ENCODE data around the gene DBR1.

DNA sequence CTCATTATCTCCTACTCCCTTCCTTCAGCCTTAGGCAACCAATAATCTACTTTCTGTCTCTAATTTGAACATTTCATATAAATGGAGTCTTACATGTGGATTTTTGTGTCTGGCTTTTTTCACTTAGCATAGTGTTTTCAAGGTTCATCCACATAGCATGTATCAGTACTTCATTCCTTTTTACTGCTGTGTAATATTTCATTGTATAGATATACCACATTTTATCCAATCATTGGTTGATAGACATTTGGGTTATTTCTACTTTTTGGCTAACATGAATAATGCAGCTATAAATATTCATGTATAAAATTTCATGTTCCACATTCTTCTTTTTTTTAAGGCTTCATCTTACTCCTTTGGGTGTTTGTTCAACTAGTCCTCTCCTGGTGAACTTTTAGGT lies 20.2 kb downstream of the DBR1 start:
- TF ChIP-seq, protein P1, sequence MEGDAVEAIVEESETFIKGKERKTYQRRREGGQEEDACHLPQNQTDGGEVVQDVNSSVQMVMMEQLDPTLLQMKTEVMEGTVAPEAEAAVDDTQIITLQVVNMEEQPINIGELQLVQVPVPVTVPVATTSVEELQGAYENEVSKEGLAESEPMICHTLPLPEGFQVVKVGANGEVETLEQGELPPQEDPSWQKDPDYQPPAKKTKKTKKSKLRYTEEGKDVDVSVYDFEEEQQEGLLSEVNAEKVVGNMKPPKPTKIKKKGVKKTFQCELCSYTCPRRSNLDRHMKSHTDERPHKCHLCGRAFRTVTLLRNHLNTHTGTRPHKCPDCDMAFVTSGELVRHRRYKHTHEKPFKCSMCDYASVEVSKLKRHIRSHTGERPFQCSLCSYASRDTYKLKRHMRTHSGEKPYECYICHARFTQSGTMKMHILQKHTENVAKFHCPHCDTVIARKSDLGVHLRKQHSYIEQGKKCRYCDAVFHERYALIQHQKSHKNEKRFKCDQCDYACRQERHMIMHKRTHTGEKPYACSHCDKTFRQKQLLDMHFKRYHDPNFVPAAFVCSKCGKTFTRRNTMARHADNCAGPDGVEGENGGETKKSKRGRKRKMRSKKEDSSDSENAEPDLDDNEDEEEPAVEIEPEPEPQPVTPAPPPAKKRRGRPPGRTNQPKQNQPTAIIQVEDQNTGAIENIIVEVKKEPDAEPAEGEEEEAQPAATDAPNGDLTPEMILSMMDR (IDR thresholded peaks at IDR 0.05) = no peak
- no peak for TF ChIP-seq ZFX (IDR thresholded peaks at IDR 0.05; ENCODE audit: borderline replicate concordance)

Data from 22Rv1 (cell line).